GM18873 (cell line): Measurements from ENCODE around the gene SHISA7.

Experiments used
- ATAC-seq: cut with Tn5 transposase; IDR thresholded peaks from one replicate; pipeline ENCODE4 v1.9.1; 2021; ENCODE audit warnings: mild to moderate bottlenecking, moderate library complexity, moderate number of reproducible peaks; ENCODE audit not compliant: unreplicated experiment, low FRiP score

Gene SHISA7

DNA sequence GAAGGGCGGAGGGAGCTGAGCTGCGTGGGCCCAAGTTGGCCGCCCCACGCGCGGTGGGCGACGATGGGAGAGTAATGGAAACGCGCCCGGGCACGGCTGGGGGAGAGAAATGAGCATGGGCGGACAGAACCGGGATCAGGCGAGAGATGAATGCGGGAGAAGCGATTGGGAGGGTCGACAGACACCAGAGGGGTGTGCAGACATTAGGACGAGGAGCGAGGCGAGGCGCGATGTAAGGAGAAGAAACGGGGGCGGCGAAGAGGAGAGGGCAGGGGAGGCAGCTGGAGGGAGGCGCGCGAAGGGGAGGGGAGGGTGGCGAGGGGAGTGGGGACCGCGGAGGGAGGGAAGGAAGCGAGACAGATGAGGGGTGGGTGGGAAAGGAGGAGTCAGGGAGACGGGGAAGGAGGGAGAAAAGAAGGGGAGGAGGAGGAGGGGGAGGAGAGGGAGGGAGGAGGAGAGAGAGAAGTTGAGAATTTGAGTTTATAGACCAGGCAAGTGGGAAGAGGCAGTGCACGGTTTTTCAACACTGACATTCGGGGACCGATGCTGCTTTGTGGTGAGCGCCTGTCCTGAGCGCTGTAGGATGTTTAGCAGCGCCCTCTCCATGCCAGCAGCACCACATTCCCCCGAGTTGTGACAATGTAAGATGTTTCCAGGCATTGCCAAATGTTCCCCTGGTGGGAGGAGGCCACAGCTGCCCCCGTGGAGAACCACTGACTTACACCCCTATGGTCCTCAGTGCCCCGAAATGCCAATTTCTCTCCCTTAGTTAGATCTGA is at the start of gene SHISA7:
Gene SHISA7, minus strand, starts transcription at position 256 of the 779 bp plus-strand sequence. CDS start 437 bp downstream, outside the sequence.
- no peak for ATAC-seq

DNA sequence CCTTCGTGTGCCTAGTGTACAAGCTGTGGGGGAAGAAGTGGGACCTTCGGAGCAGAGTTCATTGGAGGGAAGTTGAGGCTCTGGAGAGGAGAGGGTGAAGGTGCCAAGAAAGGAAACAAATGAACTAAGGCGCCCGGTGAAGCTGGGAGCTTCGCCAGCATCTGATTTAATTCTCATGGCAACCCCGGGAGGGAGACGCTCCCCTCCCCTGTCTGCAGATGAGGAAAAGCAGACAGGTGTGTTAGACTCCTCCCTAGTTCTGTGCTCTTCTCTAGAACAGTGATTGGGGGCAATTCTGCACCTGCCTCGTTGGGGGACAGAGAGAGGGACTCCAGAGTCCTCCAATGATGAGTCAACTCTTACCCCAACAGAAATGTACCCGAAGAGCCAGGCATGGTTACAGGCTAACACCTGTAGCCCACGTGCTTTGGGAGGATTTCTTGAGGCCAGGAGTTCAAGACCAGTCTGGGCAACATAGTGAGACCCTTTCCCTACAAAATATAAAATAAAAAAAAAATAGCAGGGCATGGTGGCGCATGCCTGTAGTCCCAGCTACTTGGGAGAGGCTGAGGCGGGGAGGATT is 49.4 kb upstream of the SHISA7 start:
- no peak for ATAC-seq

DNA sequence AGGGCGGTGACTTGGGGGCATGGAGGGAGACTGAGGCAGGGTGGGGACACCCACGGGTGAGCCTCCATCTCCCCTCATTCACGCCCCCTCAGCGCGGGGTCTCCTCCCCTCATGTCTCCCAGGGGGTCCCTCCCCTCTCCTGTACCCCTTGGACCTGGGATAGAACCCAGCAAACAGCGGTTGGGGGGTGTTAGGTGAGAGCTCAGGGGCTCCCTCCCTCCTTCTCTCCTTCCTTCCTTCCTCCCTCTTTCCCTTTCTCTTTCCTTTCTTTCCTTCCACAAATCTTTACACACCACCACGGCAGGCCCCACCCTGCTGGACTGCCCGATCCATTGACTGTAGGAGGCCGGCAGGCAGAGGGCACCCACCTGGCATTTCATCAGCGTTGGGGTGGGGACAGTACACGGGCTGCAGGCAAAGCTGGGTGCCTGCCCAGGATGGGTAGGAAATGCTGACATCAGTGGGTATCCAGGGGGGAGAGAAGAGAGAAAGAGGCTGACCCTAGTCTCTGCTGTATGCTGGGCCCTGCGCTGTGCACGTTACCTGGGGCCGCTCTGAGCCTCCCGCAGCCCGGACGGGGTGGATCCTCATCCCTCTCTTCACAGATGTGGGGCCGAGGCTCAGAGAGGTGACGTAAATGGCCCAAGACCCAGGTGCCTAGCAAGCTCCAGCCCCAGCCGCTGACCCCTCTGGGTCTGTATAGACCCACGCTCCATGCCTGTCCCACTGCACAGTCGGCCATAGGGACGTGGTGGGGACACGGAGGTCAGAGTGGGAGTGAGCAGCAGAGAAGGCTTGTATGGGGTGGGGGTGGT is 48.7 kb upstream of the SHISA7 start:
- no peak for ATAC-seq

DNA sequence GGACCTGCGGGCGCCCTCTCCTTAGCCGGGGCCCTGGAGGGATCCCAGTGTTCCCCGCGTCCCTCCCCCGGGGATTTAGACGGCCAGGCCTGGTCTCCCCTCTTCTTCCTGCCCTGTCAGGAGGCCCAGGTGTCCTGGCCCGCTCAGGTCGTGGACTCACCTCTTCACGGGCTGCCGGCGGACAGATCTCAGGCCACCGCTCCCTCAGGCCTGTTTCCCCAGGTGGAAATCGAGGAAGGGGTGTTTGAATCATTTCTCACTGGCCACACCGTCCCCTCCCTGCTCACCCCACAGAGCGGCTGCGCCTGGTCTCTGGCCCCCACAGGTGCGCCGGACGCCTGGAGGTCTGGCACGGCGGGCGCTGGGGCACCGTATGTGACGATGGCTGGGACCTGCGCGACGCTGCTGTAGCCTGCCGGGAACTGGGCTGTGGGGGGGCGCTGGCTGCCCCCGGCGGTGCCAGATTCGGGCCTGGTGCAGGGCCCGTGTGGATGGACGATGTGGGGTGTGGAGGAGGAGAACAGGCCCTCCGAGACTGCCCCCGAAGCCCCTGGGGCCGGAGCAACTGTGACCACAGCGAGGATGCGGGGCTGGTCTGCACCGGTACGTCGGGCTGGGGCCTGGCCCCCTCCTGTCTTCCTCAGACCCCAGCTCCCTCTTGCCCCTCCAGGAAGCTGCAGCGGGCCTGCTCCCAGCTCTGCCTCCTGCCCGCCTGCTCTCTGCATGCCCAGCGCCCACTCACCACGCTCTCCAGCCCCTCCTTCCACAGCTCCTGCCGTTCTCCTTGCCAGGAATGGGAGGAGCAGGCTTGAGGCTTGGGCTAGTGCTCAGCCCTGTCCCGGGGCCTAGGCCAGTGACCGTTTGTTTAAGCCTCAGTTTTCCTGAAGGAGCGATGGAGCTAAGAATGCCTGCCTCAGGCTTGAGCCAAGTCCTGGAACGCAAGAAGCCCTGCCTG is 47.7 kb upstream of the SHISA7 start:
- no peak for ATAC-seq

DNA sequence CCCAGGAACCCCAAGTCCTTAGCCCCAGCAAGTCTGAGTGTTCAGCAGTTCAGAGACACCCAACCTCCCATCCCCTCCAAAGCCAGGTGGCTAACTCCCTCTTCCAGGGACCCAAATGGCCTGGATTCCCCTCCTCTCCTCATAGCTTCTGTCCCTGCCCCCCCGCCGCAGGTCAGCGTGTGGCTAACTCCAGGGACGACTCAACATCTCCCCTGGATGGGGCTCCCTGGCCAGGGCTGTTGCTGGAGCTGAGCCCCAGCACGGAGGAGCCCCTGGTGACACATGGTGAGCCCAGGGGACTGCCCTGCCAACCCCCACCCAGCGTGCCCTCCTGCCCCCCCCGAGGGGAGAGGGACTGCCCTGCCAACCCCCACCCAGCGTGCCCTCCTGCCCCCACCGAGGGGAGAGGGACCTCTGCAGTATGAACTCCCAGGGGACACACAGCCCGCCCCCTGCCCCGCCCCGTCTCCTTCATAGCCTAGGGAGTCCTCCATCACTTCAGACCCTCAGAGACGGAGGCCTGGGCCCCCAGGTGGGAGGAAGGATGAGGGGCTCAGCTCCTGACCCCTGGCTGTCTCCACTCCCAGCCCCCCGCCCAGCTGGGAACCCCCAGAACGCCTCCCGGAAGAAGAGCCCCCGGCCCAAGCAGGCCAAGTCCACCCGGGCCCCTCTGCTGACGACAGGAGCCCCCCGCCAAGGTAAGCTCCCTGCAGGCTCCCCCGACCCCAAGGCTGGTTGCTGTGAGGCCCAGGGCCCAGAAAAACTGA is 46.8 kb upstream of the SHISA7 start:
- ATAC-seq: no peak

DNA sequence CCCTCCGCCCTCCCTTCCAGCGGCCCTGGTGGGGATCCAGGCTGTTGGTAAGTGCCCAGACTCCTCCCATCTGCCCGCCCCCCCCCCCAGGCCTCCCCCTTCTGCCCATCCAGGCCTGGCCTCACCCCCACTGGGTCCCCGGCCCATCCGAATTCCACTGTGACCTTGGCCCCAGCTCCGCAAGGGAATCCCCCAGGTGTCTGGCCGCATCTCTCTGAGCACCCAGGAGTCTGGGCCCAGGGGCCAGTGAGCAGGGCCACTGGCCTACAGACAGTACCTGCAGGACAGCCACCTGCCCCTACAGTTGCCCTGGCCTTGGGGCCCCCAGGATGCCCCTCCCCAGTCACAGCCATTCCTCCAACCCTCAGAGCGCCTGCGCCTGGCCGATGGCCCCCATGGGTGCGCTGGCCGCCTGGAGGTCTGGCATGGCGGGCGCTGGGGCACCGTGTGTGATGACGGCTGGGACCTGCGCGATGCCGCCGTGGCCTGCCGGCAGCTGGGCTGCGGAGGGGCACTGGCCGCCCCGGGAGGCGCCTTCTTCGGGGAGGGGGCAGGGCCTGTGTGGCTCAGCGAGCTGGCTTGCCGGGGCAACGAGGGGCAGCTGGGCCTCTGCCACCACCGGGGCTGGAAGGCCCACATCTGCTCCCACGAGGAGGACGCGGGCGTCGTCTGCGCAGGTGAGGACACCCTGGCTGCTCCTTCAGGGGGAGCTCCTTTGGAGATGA is 46.0 kb upstream of the SHISA7 start:
- no peak for ATAC-seq

DNA sequence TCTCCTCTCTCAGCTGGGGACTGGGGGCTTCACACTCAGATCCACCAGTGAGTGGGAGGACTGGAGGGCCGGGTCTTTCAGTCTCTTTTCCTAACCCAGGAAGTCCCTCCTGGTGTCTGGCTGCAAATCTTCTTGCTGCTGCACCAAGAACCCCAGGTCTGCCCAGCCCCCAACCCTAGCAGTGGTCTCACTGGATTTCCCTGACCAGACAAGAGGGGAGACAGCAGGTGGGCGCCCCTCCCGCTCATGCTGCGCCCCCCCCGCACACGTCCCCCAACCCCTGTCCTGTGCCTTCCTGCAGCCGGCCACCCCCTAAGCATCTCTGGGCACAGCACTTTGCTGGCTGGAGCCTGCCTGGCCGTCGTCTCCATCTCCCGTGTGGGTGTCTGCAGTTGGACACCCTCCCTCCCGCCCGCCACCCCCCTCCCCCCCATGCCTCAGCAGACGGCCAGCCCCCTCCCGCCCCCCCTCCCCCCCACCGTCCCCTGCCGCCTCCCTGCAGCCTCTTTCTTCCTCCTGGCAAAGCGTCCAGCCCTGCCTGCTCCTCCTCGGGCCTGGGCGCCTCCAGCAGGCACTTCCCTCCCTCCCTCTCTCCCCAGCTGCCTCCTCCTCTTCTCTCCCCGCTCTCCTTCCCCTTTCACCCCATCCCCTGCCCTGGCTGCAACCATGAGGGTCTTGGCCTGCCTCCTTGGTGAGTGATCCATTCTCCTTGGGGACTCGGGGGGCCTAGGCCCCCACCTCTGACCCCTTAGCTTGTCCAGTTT is 45.0 kb upstream of the SHISA7 start, which contains the start of gene SSC5D:
Gene SSC5D, plus strand, starts transcription at position 513 of the 764 bp plus-strand sequence. Its CDS starts 154 bp downstream, at position 667.
- ATAC-seq: no peak

DNA sequence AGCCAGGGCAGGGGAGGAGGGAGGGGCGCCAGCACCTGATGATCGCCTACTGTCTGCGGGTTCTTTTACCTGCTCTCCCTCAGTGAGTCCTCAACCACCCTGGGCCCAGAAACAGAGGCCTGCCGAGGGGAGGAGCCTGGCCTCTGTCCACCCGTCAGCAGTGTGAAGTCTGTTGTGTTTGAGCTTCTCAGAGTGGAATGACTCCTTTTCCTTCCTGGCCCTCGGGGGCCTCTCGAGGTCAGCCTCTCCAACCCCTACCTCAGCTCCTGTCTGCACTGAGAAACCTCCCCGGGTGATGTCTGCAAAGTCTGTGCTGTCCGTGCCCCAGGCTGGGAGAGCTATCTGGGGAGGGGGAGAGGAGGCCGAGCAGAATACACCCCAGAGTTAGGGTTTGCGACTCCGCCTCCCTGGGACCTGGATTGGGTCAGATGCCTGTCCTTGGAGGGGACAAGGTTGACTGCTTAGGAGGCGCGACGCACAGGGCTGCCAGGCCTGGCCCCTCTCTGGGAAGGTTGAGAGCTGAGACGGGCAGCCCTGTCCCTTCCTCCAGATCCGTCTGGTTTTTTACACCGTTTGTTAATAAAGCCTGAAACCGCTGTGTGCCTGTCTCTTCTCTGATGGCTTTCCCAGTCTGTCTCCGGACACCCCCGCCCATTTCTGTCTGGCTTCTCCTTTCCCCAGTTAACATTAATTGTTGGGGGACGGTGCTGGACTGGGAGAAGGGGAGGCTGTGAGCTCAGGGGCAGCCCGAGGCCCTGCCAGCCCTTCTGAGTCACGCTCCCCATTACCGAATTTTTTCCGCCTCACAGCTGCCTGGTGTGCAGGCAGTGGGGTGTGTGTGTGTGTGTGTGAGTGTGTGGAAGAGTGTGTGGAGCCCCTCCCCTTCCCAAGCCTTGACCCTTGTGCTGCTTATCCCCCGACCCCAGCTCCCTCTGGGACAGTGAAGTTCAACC is 44.1 kb upstream of the SHISA7 start:
- no peak for ATAC-seq

DNA sequence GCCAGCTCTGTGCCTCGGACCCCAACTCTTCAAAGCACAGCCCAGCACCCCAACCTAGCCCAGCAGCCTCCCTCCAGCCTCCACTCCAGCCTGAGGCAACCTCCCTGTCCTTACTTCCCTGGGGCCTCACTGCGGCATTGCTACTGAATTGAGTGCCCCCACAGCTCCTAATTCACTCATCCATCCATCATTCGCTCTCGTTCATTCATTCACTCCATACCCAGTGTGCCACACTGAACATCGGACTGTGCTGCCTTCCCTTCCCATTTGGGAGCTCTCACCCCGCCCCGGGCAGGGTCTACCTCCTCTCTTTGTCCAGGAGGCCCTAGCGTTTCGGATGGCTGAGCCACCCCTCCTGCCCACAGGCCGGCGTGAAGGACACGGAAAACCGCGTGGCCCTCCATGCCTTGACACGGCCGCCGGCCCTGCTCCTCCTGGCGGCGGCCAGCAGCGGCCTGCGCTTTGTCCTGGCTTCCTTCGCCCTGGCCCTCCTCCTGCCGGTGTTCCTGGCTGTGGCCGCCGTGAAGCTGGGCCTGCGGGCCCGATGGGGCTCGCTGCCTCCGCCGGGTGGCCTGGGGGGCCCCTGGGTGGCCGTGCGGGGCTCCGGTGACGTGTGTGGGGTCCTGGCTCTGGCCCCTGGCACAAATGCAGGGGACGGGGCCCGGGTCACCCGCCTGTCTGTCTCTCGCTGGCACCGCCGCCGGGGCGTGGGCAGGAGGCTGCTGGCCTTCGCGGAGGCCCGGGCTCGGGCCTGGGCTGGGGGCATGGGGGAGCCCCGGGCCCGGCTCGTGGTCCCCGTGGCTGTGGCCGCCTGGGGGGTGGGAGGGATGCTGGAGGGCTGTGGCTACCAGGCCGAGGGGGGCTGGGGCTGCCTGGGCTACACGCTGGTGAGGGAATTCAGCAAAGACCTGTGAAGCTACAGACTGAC is 43.2 kb upstream of the SHISA7 start:
- no peak for ATAC-seq

DNA sequence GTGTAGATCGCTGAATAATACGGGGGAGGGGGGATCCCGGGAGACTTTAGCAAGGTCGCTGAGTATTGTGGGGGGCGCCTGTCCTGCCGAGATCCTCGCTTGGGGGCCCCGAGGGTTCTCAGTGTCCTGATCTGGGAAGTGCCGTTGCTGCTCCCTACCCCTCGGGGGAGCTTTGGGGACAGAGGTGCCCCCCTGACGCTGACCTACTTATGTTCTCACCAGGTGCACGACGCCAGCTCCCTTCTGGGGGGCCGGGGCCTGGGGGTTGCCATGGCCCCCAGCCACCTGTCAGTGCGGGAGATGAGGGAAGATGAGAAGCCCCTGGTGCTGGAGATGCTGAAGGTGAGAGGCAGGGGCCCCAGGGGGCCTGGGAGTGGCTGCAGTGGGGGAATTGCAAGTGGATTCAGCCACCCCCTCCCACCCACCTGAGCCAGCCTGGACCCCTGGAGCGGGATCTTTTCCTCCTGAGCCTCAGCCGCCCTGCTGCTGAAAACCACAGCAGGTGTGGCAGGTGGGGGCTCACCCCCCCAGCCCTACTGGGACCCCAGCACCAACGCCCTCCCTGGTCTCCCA is 42.4 kb upstream of the SHISA7 start:
- no peak for ATAC-seq

DNA sequence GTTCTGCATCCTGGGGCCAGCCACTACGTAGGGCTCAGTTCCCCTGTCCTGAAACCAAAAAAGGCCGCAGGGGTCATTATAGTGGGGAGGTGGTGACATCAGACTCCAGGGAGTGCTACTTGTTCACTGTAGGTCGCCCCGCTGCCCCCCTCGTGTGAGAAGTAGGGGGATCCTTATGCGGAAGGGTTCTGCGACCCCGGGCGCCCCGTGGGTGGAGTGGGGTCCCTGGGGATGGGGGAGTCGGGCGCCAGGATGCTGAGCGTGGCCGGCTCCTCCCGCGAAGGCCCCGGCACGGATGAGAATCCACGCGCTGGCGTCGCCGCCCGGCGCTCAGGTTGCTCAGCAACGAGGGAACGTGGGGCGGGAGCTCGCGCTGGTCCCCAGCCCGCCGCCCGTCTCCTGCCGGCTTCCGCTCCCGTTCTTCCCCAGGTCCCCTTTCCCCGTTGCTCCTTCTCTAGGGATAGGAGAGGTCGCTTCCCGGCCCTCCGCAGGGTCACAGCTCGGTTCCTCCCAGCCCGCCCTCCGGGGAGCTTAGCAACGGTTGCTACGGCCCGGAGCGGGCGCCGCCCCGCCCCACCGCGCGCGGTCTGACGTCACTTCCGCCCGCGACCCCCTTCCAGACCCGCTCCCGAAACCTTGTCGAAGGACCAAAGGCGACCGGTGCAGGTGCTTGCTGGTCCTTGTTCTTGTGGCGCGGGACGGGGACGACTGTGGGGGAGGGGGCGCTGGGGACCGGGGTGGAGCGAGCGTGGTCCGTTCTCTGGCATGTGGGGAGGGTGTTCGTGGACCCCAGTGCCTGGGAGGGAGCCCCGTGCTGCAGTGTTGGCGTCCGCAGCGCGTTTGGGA is 41.7 kb upstream of the SHISA7 start, which contains the start of gene NAT14:
Gene NAT14, plus strand, starts transcription at position 596 of the 846 bp plus-strand sequence. CDS start 521 bp downstream, outside the sequence.
- no peak for ATAC-seq

DNA sequence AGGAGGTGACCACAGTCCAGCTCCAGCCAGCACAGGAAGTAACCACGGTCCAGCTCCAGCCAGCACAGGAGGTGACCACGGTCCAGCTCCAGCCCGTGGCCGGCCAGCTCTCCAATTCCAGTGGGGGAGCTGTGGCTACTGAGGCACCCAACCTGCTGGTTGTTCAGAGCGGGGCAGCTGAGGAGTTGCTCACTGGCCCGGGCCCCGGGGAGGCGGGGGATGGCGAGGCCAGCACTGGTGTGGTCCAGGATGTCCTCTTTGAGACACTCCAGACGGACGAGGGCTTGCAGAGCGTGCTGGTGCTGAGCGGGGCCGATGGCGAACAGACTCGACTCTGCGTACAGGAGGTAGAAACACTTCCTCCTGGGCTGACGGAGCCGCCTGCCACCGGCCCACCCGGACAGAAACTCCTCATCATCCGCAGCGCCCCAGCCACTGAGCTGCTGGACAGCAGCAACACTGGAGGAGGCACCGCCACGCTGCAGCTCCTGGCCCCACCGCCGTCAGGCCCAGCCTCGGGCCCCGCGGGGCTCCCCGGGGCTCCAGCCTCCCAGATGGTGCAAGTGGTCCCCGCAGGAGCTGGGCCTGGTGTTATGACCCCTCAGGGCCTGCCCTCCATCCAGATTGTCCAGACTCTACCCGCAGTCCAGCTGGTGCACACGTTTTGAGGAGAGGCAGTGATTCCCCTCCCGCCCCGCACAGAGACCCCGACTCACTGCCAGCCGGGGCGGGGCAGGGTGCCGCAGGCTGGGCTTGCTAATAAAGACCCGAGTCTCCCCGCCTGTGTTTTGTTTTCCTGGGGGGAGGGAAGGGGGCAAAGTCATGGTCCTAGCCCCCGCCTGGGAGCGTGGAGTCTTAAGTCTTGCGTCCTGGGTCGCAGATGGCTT is 40.8 kb upstream of the SHISA7 start:
- ATAC-seq: no peak

DNA sequence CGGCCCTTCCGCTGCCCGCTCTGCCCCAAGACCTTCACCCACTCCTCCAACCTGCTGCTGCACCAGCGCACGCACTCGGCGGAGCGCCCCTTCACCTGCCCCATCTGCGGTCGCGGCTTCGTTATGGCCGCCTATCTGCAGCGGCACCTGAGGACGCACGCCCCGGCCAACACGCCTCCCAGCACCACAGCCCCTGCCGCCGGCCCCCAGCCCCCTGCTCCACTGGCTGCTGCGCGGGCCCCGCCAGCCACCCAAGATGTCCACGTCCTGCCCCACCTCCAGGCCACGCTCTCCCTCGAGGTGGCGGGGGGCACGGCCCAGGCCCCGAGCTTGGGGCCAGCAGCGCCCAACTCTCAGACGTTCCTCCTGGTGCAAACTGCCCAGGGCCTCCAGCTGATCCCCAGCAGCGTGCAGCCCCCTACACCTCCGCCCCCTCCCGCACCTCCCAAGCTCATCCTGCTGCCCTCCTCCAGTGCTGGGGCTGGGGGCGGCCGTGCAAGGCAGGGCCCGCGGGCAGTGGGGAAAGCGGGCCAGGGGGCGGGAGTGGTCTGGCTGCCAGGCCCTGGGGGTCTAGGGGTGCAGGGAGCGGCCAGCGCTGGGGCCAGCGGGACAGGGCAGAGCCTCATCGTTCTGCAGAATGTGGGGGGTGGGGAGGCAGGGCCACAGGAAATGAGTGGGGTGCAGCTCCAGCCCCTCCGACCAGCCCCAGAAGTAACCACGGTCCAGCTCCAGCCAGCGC is 40.0 kb upstream of the SHISA7 start:
- ATAC-seq: no peak
